Stimulated activated CD4-positive, alpha-beta T cell treated with anti-CD3 and anti-CD28 coated beads, Interleukin-1b, Interleukin-23, amount 100 ng/mL, for 4 hours (primary cell): ENCODE results near the gene GRAMD1A.
"Not testable (repeated sequence)": the region's sequence is repeated elsewhere in the genome, so short reads cannot be mapped to it uniquely, and the experiment has no call there.

ENCODE experiments used
- DNase-seq, 2 donors: peaks; one replicate each; pipeline ENCODE4 v3.0.0-alpha.2; 2020; ENCODE audit warnings: low read depth in 2 of 2

Gene GRAMD1A

GRCh38 chr19:35002037-35002535, 2.0 kb downstream of the GRAMD1A start:
- no peak for DNase-seq

DNA sequence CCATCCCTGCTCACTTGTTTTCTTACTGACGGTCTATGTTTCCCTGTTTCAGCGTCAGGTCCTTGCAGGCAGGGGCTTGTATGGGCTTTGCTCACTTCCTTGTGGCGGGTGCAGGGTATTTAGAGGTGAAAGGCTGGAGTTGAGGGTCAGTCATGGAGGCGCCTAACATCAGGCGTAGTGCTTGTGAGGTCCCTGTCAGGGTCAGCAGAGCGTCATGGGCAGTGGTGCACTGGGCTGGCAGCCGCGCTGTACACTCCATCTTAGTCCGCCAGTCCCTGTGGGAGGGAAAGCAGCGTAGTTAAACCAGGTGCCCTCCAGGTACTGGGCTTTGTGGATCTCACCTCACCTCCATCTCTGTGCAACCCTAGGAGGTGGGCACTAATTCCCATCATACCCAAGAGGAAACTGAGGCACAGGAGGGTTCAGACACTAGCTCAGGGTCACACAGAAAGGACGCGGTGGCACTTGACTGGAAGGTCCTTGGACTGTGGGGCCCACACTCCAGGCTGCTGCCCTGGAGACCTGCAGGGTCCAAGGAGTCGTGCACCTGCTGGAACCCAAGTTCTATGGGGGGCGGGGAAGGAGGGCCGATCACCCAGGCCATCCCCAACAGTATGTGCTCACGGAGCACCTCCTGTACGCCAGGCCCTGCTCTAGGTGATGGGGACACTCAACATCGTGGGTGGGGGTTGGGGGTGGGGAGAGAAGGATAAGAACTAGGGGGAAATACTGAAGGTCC, 4.6 kb downstream of the GRAMD1A start:
- DNase-seq: no peak

DNA sequence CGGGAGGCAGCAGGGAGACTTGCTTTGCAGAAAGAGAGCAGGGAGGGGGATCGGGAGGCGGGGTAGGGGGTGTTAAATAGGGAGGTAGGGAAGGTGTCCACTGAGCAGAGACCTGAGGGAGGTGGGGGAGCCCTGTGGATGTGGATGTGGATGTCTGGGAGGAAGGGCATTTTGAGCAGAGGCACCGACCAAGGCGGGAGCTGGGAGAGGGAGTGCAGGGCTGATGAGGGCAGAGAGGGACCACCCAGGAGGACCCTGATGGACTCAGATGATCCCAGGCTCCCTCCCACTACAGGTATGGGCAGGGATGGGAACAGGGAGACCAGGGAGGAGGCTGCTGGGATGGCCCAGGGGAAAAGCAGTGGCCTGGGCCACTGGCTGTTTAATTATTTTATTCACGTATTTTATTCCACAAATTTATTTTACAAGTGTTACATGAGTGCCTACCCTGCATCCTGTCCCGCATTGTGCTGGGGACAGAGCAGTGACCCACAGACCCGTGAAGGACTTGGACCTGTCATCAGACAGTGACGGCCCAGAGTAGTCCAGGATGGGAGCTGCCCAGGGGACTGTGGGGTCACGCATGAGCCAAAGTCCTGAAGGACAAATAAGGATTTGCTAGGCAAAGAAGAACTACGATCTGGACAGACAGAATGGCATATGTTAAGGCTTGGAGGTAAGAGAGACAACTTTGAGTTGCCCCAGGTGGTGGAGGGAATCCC, 5.3 kb downstream of the GRAMD1A start:
- no peak for DNase-seq

- not testable (repeated sequence) for DNase-seq
Observed at GRCh38 chr19:35006007-35006341, 5.9 kb downstream of the GRAMD1A start.

DNA sequence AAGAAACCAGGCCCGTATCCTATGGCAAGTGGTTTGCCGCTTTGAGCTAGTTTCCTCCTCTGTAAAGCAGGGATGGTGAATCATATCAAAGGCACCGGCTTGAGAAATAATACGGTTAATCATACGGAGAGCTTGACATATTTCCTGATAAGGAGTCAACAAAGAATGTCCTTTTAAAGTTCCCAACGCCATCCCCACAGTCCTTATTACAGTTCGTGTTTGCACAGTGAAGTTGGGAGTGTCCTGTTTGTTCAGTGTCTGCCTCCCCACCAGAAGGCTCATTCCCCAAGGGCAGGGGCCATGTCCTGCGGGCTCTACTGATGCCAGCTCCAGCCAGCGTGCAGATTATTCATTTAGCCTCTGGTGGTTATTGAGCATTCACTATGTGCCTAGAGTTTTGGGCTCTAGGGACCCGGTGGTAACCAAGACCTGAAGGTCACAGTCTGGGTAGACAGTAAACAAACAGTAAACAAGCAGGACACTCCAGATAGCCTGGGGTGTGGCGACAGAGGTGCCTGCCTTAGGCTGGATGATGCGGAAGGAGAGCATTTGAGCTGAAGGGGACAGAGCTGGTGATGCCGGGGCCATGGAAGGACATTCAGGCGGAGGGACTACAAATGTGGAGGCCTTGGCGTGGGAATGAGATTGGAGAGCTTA, 6.3 kb downstream of the GRAMD1A start:
- DNase-seq: no peak

GRCh38 chr19:35006999-35007365, 6.9 kb downstream of the GRAMD1A start:
- no peak for DNase-seq

GRCh38 chr19:35007427-35007826, 7.3 kb downstream of the GRAMD1A start:
- DNase-seq: not testable (repeated sequence)

DNA sequence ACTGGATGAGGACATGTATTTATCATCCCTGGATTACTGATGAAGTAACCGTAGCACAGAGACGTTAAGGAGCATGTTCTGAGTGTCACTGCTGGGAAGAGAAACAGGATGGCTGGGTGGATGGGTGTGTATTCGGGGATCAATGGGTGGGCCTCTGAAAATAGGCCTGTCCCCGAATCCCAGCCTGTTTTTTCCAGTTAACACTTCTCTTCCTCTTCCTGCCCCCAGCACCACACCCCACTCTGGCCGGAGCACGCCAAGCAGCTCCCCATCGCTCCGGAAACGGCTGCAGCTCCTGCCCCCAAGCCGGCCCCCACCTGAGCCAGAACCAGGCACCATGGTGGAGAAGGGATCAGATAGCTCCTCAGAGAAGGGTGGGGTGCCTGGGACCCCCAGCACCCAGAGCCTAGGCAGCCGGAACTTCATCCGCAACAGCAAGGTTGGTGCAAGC, 8.8 kb downstream of the GRAMD1A start:
- no peak for DNase-seq

DNA sequence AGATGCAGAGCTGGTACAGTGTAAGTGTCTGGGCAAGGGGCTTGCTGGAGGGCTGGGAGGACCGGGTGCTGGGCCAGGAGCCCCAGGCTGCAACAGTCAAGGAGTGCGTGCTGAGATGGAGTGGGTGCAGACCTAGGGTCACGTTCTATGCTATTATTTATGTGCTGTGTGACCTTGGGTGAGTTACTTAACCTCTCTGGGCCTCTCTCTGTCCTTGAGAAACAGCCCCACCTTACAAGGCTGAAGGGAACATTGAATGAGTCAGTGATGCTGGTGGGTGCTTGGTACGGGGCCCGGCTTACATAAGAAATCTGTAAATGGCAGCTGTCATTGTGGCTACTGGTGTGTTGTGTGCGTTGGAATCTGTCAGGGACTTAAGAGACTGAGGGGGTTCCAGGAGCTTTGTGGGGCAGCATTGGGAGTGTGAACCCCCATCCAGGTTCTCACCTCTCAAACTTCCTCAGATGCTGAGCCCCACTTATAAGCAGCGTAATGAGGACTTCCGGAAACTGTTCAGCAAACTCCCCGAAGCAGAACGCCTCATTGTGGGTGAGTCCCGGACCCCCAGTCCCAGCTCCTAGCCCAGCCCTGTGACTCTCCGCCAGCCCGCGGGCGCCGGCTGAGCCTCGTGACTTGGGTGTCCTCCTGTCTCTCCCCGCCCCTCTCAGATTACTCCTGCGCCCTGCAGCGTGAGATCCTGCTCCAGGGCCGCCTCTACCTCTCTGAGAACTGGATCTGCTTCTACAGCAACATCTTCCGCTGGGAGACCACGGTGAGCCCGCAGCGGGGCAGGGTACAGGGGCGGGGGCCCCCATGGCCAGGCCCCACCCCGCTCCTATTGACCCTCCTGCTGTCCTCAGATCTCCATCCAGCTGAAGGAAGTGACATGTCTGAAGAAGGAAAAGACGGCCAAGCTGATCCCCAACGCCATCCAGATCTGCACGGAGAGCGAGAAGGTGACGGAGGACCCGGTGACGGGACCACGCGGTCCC, 9.6 kb downstream of the GRAMD1A start:
- DNase-seq: no peak

DNA sequence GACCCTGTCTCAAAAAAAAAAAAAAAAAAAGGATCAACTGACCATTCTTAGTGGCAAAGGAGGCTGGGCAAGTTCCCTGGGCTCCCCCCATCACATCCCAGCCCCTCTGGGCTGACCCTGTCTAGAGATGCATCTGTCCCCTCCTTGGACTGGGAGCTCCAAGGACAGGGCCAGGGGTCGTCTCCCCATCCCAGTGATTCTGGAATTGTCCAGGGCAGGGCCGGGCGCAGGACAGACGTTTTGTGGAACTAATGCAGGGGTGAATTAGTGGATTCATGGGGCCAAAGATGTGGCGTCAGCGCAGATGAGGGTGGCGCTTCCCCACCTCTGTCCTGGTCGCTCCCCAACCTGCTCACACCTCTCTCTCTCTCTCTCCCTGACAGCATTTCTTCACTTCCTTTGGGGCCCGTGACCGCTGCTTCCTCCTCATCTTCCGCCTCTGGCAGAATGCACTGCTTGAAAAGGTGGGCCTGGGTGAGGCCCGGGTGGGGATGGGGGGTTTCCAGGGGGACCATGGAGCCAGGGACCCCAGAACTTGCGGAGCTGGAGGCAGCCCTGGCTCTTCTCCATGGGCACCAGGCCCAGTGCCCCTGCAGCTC, 11.1 kb downstream of the GRAMD1A start:
- DNase-seq: no peak

DNA sequence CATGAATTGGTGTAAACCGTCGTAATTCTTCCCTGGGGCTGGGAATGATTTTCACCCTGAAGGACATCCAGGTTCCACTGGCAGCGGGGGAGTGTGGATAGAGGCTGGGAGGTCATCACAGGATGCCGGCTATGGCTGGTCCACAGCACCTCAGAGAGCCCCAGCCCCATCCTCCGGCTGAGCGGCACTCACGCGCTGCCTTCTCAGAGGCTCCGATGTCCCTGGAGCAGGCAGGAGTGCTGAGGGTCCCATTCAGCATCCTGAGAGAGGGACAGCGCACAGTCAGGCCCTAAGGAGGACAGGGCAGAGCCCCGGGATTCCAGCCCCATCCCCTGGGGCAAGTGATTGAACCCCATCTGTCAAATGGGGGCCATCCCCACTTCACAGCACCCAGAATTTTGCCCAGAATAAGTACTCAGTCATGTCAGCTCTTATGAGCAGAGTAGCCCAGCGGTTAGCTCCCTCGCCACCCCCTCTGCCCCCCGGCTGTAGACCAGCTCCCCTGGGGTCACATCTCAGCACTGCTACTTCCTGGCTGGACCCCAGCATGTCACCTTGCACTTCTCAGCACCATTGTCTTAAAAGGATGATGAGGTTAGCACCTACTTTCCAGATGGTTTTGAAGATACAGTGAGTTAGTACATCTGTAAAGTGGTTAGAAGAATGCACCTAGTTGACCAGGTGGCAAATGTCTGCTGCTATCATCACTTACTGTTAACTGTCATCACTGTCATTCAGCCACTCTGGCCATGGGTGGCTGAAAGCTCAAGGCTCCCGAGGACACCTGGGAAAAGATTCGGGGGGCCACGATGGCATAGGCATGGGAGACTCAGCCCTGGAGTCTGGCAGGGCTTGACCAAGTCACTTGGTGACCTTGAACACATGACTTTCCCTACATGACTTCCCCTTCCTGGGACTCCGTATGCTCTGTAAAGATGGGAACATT, 11.9 kb downstream of the GRAMD1A start:
- DNase-seq: no peak

- peak; percentile 71 to 76 for DNase-seq
Observed at GRCh38 chr19:35013041-35013819, 13.1 kb downstream of the GRAMD1A start.

DNA sequence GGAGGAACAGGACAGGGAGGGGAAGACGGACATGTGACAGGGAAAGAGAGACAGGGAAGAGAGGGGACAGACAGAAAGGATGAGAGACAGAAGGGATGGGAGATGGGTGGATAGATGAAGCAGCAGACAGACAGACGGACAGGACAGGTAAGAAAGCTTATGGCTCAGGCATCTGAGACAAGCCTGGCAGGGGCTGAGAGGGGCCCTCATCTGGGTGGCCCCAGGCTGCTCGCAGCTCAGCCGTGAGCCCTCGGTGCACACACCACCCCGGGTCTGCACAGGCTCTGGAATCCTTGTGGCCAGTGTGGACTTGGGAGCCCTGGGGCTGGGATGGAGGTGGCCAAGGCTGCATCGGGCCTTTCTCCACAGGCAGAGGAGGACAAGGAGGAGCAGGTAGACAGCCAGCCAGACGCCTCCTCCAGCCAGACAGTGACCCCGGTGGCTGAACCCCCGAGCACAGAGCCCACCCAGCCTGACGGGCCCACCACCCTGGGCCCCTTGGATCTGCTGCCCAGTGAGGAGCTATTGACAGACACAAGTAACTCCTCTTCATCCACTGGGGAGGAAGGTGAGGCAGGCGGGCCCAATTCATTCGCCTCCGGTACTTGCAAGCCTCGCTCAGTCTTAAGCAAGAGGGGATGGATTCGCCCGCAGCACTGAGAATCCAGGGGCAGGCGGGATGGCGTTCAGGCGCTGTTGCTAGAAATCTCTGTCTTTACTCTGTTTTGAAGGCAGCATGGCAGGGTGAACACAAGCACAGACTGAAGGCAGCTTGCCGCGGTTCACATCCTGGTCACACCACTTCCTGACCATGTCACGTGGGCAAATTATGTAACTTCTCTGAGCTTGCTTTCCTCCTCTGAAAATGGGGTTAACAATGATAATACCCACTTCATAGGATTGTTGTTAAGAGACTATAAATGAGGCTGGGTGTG, 14.0 kb downstream of the GRAMD1A start:
- DNase-seq: peak in 1 of 2 donors; percentile 42

- DNase-seq: not testable (repeated sequence)
Observed at GRCh38 chr19:35014774-35015173, 14.7 kb downstream of the GRAMD1A start.

DNA sequence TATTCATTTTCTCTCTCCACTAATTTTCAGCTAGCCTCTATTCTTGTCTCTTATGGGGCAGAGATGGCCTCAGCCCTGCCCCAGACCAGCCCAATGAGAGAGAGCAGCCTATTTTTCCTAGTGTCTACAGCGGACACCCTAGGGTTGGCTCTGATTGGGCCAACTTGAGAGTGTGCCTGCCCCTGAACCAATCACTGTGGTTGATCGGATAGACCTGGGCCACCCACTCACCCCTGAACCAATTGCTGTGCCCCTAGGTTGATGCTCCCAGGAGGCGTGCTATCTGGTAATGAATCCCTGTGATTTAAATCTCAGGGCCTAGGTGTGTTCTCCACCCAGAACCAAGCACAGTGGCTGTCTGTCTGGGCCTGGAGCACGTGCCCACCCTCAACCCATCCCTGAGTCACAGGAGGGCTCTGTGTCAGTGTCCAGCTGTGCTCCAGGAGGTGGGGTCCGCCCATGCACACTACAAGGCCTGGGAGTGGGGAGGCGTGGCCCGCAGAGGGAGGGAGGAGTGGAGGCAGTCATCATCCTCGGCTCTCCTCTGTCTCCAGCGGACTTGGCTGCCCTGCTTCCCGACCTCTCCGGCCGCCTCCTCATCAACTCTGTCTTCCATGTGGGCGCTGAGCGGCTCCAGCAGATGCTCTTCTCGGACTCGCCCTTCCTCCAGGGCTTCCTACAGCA, 15.3 kb downstream of the GRAMD1A start:
- no peak for DNase-seq

DNA sequence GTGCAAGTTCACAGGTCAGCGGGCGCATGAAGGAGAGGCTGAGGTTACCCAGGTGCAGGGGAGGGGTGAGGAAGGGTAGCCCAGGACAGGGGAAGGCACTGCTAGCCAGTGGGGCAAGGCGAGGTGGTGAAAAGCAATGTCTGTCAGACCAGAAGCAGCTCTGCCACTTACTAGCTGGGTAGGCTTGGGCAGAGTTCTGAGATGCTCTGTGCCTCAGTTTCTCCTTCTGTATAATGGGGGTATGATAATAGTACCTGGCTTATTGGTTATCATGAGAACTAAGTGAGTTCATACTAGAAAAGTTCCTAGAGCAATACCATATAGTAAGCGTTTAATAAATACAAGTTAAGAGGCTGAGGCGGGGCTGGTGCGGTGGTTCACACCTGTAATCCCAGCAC, 15.8 kb downstream of the GRAMD1A start:
- no peak for DNase-seq

DNA sequence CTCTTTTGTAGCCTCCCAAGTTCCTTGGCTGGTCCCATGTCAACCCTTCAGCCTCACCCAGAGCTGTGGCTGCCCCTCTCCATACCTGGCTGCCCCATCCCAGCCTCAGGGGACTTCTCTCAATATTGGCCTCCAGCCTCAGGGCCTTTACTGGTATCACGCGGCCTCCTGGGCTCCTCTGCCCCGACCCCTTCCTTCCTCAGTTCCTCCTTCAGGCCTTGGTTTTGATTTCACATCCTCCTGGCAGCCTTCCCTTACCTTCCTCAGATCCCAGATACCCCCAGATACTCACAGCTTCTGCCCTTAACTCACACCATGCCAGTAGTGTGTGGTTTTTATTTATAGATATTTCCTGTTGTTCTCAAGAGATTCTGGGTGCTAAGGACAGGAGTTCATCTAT, 17.4 kb downstream of the GRAMD1A start:
- DNase-seq: no peak
